ENCODE data around the gene ZMYND19.
A peak's percentile ranks its signal among the peaks of the same experiment; 100 is the strongest.
"Not testable (repeated sequence)": the region's sequence is repeated elsewhere in the genome, so short reads cannot be mapped to it uniquely, and the experiment has no call there.

Gene ZMYND19

DNA sequence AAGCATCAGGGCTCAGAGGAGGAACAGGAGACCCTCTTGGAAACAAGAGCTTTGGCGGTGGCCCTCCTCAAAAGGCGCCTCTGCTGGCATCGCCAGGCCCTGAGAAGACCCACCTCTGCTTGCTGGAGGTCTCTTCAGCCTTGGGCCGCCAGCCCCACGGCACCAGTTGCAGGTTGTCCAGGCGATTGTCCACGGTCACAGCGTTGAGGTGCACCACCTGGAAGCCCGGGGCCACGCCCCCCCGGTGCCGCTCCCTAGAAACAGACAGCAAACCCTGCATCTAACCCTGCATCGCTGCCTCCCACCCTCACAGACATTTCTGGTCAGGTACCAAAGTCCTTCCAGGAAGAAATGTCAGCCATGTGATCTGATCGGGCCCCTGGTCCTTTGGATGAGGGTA lies 3.5 kb downstream of the ZMYND19 start:
- DNase-seq, result no peak

DNA sequence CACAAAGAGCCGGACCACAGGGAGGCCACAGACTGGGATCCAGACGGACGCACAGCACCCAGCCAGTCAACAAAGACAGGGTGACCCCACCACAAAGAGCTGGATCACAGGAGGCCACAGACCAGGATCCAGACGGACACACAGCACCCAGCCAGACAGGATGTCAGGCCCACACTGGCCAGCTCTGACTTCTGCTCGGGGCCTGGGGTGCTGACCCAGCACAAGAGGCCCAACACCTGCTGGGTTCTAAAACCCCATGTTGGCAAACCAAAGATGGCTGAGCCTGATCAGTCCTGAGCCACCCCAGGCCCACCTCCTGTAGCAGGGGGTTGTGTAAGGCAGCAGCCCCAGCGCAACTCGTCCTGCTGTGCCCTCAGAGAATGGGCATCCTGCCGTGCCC lies 6.4 kb downstream of the ZMYND19 start:
- DNase-seq, result no peak

DNA sequence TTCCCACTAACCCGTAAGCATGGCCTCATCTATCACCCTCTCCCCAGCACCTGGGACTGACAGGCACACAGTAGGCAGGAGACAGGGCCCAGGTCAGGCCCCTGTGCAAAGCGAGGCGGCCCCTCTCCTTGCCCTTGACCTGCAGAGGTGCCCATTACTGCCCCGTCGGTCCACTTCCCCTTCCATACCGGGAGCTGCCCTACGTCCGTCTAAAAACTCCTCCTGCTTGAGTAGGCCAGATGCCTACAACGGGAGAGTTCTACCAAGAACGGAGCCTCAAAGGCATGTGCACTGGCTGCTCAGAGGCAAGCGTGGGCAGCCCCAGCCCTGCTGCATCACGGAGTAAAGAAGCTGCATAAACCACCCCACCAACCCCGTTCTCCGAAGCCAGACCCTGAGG lies 7.0 kb downstream of the ZMYND19 start:
- DNase-seq, result no peak

DNA sequence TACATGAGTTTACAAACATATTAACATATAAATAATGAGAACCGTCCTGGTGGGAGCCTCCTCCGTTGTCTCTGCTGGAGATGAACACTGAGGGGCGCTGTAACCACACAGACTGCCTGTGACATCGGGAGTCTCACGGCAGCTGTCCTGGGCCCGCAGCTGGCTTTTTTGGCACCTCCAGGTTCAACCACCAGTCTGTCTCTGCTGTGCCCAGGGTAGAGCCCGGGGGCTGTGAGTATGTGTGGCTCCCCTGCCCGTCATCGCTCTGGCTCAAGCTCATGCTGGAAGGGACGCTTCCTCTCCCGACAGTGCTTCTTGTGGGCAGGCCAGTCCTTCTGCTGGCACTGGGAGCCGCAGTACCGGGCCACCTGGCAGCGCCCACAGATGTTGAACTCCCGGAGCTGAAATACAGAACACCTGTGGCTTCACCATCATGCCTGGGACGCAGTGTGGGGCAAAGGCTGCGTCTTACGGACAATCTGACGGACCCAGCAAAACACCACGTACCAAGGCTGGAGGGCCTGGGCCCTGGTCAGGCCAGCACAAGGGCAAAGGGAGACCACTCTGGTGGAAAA lies 7.9 kb downstream of the ZMYND19 start:
- DNase-seq, result no peak

DNA sequence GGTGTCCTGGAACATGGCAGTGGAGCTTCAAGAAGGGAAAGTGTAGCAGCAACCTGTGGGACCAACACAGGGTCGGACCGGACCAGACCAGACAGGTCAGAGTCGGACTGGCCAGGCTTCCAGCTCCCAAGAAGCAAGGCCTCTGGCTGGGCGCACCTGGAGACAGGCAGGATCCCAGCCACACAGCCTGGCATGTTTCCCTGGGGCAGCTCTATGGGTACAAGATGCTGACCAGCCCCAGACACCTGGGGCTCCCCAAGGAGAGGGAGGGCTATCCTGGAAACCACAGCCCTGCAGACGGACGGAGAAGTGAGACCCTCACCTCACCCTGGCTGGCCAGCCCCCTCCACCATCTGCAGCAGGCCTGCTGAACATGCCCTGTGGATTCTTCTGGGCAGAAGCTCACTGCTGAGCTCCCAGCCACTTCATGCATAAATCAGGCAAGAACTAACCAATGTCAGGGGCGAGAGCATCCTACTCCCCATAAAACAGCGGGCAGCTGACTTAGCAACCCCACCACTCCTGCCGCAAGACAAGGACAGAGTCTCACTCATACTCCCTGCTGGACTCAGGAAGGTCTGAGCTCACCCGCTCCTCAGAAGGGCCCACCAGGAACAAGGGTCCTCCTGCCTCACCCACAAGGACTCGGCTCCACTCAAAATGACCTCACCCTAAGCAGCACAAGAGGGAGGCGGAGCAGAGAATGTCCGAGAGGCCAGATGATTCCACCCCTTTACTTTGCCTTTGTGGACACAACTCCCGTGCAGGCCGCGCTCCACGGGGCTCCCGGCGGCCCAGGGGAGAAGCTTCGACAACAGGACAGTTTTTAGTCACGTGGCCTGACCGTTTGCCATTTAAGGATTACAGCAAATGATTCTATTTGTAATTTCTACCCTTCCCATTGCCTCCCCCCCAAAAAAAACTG lies 8.7 kb downstream of the ZMYND19 start:
- DNase-seq, result no peak

DNA sequence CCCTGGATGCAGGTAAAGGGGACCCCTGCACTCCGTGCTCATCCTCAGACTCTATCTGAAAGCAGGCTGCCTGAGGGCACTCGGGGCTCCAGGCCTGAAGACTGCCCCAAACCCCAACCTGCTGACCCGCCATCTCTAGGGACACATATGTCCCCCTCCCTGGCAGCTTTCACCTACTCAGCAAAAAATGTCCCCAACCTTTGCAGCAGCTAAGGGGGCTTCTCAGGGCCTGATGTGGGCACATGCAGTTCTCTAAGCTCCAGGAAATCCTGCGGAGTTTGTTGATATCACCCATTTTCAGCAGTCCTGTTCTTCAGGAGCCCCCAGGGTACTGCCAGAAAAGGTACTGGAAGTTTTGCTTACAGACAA lies 9.4 kb downstream of the ZMYND19 start:
- DNase-seq, result no peak

DNA sequence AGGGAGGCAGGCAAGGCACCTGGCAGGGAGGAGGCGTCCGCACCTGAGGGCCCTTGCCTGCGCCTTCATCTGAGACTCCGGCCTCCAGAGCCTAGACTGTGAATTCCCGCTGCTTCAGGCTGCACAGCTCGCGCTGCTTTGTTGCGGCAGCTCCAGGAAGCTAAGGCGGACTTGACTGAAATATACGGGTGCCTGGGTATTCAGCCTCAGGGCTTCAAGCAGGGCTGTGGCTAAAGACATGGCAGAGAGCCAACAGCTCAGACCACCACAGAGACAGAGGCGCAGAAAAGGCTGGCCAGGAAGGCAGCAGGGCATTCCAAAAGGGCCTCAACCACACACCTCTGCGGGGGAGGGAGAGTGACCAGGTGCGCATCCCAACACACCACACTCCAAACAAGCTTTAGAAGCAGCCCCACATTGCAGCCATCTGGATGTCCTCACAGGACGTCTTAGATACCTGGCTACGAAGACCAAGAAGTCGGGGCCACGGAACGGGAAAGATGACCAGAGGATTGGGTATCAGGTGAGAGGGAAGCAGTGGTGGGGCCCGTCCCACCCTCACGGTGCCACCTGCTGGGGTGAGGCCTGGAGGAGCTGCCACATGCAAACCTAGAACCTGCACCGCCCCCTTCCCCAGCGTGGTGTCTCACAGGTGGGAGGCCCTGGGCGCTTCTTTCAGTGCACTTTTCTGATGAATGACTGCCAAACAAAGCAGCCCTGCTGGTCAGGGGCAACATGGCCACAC lies 9.9 kb downstream of the ZMYND19 start:
- DNase-seq, result no peak

DNA sequence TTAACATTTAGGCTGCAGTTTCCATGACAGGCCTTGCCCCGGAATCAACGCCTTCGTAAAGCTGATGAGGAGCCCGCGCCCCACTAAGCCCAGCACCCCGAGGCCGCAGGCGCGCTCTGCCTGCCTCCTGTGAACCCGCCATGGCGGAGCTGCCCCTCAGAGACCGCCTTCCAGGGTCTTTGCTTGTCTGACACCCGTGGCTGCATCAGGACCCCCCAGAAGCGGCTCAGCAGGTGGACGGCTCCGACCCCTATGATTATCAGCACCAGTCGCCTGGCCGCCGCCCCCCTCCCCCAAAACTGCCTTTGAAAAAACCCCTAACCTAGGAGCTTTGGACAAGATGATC lies 11.1 kb downstream of the ZMYND19 start:
- DNase-seq, result no peak

DNA sequence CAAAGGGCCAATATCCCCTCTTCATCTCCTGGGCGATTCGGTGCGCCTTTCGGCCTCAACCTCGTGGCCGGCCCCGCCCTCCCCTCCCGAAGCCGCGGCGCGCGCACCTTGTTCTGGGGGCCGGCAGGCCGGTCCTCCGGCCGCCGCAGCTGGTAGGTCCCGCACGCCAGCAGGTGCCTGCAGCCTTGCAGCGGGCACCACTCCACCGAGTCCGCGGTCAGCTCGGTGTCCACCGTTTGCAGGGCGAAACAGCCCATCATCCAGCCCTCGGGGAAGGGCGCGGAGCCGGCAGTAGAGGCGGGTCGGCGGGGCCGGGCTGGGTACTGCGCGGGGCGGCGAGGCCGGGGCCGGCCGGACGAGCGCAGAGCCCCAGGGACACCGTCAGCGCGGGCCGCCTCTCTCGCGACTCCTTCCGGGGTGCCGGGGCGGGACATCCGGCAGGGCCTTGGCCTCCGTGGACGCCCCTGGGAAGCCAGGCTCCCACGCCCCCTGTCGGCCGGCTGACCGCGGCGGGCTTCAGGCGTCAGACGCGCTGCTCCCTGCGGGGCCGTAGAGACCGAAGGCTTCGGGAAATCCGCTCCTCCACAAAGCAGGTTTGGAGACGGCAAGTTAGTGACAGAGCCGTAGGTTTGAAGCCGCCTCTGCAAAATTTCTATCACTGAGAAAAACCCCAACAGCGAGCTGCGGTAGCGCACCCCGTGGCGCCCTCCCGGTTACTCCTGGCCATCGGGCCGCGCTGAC lies 11.6 kb downstream of the ZMYND19 start, which contains the start of gene DPH7:
Gene DPH7 (minus strand): TSS at position 408 of the 741 bp plus-strand sequence. CDS start 148 bp downstream, at position 260.
- DNase-seq, result peak; percentile 95

DNA sequence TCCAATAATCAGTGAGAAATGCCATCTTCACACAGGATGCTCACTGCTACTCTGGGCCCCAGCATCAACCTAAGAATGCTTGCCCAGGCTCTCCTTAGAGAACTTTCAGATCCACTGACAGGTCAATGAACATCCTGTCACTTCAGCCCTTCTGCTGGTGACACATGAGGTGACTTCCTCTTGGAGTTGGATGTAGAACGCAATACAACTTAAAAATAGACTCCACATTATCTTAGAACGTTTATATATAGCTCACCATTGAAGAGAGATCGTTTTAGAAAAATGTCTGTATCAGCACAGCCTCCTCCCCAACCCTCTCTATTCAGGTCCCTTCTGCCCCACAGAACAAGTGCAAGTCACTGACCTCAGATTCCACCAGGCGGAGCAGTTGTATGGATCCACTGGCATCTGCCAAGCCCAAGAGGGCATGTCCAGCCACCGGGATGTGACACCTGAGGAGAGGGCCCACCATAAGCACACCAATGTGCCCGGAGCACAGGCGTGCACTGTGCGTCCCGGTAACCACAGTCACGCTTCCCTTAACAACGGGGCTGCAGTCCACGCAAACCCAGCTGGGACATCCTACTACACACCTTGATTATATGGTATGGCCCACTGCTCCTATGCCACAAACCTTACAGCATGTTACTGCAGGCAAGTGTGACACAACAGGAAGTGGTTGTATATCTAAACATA lies 14.4 kb downstream of the ZMYND19 start:
- DNase-seq, result no peak

DNA sequence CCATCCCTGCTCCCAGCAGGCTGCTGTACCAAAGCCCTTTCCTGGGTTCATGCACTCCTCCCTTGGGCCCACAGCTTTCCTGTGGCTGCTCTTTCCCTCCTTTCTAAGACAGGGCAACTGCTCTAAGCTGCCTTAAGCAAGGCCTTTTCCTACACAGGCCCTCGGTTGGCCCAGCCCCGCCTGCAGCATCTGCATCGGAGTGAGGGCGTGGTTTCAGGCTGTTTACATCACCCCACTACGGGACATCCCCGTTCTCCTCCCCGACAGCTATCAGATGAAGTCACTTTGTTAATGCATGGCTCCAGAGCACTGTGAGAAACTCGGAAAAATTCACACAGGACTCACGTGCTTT lies 15.0 kb downstream of the ZMYND19 start:
- DNase-seq, result no peak

DNA sequence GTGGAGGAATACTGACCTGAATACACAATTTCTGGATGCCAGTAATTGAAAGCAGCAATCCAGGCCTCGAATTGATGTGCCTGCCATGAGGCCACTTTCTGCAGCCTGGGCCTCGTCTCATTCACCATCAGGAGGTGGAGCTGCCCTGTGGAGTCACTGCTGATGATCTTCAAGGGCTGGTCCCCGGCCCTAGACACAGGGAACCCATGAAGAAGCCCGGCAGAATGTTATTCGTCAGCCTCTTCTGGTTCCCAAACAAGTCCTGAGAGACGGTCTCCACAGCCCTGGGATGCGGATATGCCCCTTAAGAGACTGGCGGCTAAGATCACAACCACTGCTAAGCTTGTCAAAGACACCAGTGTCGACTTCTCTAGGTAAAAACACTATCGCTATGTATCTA lies 16.1 kb downstream of the ZMYND19 start:
- DNase-seq, result no peak

DNA sequence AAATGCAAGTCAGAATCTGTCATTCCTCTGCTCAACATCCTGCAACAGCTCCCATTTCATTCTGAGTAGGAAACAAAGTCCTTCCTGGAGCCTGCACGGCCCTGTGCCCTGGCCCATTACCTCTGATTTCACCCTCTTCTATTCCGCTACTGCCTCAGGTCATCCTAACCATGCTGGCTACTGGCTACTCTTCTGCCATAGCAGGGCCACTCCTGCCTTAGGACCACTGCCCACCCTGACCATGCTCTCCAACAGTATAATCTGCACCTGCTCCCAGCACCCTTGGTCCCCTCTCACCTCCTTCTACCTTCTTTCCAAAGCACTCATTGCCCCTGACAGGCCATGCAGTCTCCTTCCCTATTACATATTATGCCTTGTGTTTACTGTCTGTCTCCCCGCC lies 19.7 kb downstream of the ZMYND19 start:
- DNase-seq, result no peak

DNA sequence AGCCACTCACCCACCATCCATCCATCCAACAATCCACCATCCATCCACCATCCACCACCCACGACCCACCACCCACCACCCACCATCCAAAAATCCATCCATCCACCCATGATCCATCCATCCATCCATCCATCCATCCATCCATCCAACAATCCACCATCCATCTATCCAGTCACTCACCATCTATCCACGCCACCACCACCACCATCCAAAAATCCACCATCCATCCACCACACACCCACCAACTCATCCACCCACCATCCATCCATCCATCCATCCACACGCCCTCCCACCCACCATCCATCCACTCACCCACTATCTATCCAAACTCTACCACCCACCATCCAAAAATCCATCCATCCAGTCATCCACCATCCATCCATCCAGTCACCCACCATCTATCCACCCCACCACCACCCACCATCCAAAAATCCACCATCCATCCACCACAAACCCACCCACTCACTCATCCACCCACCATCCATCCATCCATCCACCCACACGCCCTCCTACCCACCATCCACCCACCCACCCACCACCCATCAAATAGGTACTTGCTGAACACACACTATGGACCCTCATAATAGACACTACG lies 20.6 kb downstream of the ZMYND19 start:
- no peak for DNase-seq

DNA sequence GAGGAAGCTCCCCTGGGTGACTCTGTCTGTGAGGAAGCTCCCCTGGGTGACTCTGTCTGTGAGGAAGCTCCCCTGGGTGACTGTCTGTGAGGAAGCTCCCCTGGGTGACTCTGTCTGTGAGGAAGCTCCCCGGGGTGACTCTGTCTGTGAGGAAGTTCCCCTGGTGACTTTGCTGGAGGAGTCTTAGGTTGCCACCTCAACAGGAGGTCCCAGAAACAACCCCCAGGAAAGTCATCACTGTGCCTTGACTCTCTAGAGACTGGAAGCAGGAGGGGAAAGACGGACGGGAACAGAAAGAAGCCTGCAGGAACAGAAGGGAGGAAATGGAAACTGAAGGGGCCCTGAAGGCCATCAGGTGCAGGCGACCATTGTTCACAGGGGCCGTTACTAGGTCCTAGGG lies 21.9 kb downstream of the ZMYND19 start:
- DNase-seq, result not testable (repeated sequence)

DNA sequence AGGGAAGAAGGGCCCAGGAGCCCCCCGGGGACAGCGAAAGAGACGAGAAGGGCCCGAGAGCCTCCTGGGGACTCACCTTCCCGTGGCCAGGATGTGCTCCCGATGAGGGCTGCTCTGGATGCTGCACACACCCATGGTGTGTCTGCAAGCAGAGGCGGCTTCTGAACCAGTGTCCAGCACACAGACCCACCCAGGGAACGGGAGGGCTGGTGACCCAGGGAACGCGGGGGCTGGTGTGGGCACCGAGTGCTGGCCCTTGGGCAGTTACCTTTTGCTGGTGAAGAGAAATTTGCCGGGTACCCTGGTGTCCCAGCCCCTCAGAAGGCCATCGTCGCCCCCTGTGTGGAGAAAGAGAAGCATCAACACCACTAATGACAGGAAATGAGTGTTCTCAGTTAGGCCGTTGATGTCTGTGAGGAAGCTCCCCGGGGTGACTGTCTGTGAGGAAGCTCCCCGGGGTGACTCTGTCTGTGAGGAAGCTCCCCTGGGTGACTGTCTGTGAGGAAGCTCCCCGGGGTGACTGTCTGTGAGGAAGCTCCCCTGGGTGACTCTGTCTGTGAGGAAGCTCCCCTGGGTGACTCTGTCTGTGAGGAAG lies 25.4 kb downstream of the ZMYND19 start:
- DNase-seq, result no peak

DNA sequence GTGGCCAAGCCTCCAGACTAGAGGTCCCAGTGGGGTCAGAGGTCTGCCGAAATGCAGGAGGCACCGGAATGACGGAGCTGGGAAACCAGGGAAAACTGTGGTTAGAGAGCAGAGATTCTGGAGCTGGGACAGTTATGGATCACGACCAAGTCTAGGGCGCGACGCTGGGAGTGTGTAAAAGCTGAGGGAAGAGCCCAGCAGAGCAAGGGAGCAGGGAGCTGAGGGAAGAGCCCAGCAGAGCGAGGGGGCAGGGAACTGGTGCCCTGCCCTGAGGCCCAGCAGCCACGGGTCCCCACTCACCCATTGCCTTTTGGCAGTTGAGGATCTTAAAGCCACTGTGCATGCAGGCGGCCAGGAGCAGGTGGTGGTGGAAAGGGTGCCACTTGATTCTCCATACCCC lies 26.2 kb downstream of the ZMYND19 start:
- no peak for DNase-seq

DNA sequence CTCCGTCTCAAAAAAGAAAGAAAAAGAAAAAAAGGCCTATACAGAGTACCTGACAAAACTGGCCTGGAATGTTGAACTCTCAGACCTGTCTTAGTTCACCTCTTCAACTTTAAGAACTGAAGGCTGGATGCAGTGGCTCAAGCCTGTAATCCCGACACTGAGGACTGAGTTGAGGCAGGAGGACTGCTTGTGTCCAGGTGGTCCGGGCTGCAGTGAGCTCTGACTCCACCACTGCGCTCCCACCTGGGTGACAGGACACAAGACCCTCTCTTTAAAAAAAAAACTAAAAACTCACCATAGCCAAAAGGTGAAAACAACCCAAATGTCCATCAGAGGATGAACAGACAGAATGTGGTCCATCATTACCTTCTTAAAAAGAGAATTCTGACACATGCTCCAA lies 32.2 kb downstream of the ZMYND19 start:
- DNase-seq, result no peak

DNA sequence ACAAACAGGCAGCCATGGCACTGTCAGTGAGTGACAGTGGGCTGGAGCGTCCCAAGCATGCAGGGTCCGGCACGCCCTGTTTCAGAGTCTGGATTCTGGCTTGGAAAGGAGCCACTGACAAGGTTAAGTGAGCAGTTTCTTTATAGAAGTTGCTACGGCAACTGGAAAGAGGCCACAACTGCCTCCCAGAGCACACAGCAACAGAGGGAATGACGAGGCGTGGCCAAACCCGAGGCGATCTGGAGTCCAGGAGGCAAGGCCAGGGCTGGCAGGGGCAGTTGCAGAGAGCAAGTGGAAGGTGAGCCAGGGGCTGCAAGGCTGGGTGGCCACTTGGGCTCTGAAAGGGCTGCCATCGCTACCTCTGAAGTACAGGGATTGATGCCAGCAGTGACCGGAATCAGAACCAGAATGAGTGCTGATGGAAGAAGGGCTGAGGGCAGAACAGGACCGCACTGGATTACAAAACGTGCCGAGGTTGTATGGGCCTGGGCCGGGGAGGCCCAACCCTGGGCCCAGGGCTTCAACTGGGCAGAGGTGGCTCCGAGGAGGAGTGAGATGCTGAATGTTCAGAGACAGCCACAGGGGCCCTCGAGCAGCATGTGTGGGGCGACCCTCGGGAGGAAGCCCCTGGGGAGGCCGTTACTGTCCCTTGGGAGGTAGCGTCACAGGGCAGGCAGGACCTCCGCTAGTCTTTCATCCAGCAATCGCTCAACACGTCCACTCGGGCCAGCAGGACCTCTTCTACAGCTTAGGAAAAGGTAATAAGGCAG lies 34.1 kb downstream of the ZMYND19 start:
- DNase-seq, result no peak

DNA sequence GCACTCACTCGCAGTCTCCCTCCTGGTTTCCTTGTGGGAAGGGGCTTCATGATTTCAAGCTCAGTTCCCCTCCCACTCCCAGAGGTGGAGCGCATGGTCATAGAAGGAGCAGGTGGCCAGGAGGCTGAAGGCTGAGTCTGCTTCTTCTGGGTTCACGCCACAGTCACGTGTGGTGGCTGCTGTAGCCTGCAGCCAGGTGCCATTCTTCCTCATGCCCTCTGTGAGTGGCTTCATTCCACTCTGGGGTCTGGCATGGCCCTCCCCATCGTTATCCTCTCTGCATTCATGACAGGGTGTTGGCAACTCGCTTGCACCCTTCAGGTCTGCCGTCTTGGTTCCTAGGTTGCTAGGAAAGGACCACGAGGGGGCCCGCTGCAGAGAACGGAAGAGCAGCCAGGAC lies 35.1 kb downstream of the ZMYND19 start:
- no peak for DNase-seq

DNA sequence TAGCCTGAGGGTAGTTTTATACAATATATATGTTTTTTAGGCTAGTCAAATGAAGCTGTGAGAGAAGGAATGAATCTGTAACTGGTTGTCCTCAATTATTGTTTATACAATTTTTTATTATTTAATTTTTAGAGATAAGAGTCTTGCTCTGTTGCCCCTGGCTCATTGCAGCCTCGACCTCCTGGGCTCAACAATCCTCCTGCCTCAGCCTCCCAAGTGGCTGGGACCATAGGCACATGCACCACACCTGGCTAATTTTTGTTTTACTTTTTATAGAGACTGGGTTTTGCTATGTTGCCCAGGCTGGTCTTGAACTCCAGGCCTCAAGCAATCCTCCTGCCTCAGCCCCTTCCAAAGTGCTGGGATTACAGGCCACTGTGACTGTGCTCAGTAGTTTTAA lies 36.0 kb downstream of the ZMYND19 start:
- DNase-seq, result no peak
